PC-3 (cell line): ENCODE results near the gene ALCAM. TPM values are rescaled to one million over a fixed set of nuclear protein-coding genes. Genes with fewer than 3 reads are reported as not detected.

Source experiments
- ATAC-seq: fragments of 200-7000 bp; cut with Tn5 transposase; 2 replicates; pipeline ENCODE4 v1.9.1; 2020; ENCODE audit warnings: mild to moderate bottlenecking, moderate library complexity
- BruUV-seq: library from RNA; stranded (reverse); fragments of 400-500 nt; replicated peaks from 2 replicates; lab custom pipeline; 2021; lab: Mats Ljungman, UMichigan
- CTCF ChIA-PET: fragments of 300-600 bp; sonication (Branson Sonifier 250); formaldehyde crosslinking; loops from one replicate; lab custom pipeline; 2022; ENCODE audit warnings: antibody characterized with exemption; lab: Charles Lee
- POLR2A ChIA-PET: fragments of 300-600 bp; sonication (Branson Sonifier 250); formaldehyde crosslinking; loops from one replicate; lab custom pipeline; 2022; ENCODE audit warnings: antibody characterized with exemption; ENCODE audit not compliant: unreplicated experiment; lab: Charles Lee
- DNase-seq: peaks from one replicate; pipeline ENCODE4 v3.0.0-alpha.2; 2015
- H2AFZ ChIP-seq: fragments of 300-600 bp; sonication (generic); 2 replicates; pipeline ENCODE4 v1.6.0; 2016; ENCODE audit warnings: antibody characterized with exemption, low read length
- H3F3A ChIP-seq: fragments of 300-600 bp; sonication (generic); one replicate; pipeline ENCODE4 v1.6.0; 2017; ENCODE audit warnings: antibody characterized with exemption, low read length, control low read depth, mild to moderate bottlenecking; ENCODE audit not compliant: unreplicated experiment
- H3K27ac ChIP-seq: fragments of 300-600 bp; sonication (generic); 2 replicates; pipeline ENCODE4 v1.5.1; 2016; ENCODE audit warnings: mild to moderate bottlenecking, low read length
- H3K27me3 ChIP-seq: fragments of 300-600 bp; sonication (generic); 2 replicates; pipeline ENCODE4 v1.6.1; 2016; ENCODE audit warnings: low read length, mixed read lengths
- H3K36me3 ChIP-seq: fragments of 300-600 bp; sonication (generic); 2 replicates; pipeline ENCODE4 v1.6.1; 2016; ENCODE audit warnings: low read depth, mixed run types, low read length, mixed read lengths
- H3K4me1 ChIP-seq: fragments of 300-600 bp; sonication (generic); 2 replicates; pipeline ENCODE4 v1.5.1; 2016; ENCODE audit warnings: low read length; ENCODE audit not compliant: insufficient read depth
- H3K4me2 ChIP-seq: fragments of 300-600 bp; sonication (generic); 2 replicates; pipeline ENCODE4 v1.6.0; 2016; ENCODE audit warnings: low read length
- H3K4me3 ChIP-seq: fragments of 300-600 bp; sonication (generic); 2 replicates; pipeline ENCODE4 v1.5.1; 2016; ENCODE audit warnings: mild to moderate bottlenecking, low read length, mixed read lengths
- H3K79me2 ChIP-seq: fragments of 300-600 bp; sonication (generic); 2 replicates; pipeline ENCODE4 v1.6.1; 2017; ENCODE audit warnings: low read length, mixed read lengths
- H3K9ac ChIP-seq: fragments of 300-600 bp; sonication (generic); 2 replicates; pipeline ENCODE4 v1.6.0; 2016; ENCODE audit warnings: mild to moderate bottlenecking, low read length
- H3K9me2 ChIP-seq: fragments of 300-600 bp; sonication (generic); replicated peaks from 2 replicates; pipeline ENCODE4 v1.6.1; 2016; ENCODE audit warnings: mixed run types, low read length, mixed read lengths
- H3K9me3 ChIP-seq: fragments of 300-600 bp; sonication (generic); 2 replicates; pipeline ENCODE4 v1.6.1; 2016; ENCODE audit warnings: low read length, mixed read lengths
- H4K20me1 ChIP-seq: fragments of 300-600 bp; sonication (generic); 2 replicates; pipeline ENCODE4 v1.6.1; 2016; ENCODE audit warnings: low read length, mixed read lengths
- CTCF ChIP-seq: fragments of 300-600 bp; sonication (generic); conservative IDR thresholded peaks from 2 replicates; pipeline ENCODE4 v1.5.1; 2017; ENCODE audit warnings: antibody characterized with exemption, low read depth, mild to moderate bottlenecking, low read length
- EZH2 ChIP-seq: fragments of 300-600 bp; sonication (generic); IDR thresholded peaks from one replicate; pipeline ENCODE4 v1.6.1; 2017; ENCODE audit warnings: antibody characterized with exemption, mild to moderate bottlenecking, low read length; ENCODE audit not compliant: unreplicated experiment
- EZH2phosphoT487 ChIP-seq: fragments of 300-600 bp; sonication (generic); IDR thresholded peaks from 2 replicates; pipeline ENCODE4 v1.6.1; 2018; ENCODE audit warnings: mild to moderate bottlenecking, antibody characterized with exemption, low read length, borderline replicate concordance
- intact Hi-C: fragments of 100-400 bp; cut with micrococcal nuclease; formaldehyde crosslinking; loops from 2 replicates; pipeline ENCODE4 v1.9.0; 2023
- total RNA-seq: library from RNA; depleted of rRNA; stranded (reverse); fragments of >200 nt; gene quantifications from 2 replicates; pipeline ENCODE4 v1.2.3, GENCODE V29; 2014

Gene ALCAM
- total RNA-seq, 1 experiment from 2014 or later: 169 TPM

GRCh38 chr3:105518806-105519418, 152.2 kb downstream of the ALCAM start:
- no peaks in the 10 kb centered on the region for H3K9me2 ChIP-seq
- peaks cover 4% of the 10 kb centered on the region; the same call in 1 of the 2 replicates for H3K36me3 ChIP-seq
- peak; percentile 86 for TF ChIP-seq CTCF
- no peak for TF ChIP-seq EZH2
- no peak for TF ChIP-seq EZH2phosphoT487
- H3K27me3 ChIP-seq: no peaks in the 10 kb centered on the region
- no peak overlapping the region for H2AFZ ChIP-seq
- no TSS peak for BruUV-seq
- H3F3A ChIP-seq: peaks cover 6% of the 10 kb centered on the region
- peaks cover 85% of the 10 kb centered on the region for H3K79me2 ChIP-seq
- no peaks in the 10 kb centered on the region for H3K9me3 ChIP-seq
- H3K4me3 ChIP-seq: no peak overlapping the region
- peaks cover 45% of the 10 kb centered on the region for H3K4me1 ChIP-seq
- no peaks in the 10 kb centered on the region for H4K20me1 ChIP-seq
- POLR2A ChIA-PET: interaction anchor here (1.3 kb wide), 1 partner anchor 150 kb away, joined by 20 read pairs; no protein-coding TSS in a partner anchor
- DNase-seq: peak; percentile 90
- ATAC-seq: peak; percentile 53
- H3K4me2 ChIP-seq: 0 out of 2 replicates have a peak overlapping the region, but pooled peaks have one; percentile 47
- no peak overlapping the region for H3K9ac ChIP-seq
- CTCF ChIA-PET: interaction anchor here (0.6 to 2.4 kb wide), 4 partner anchors 8 to 426 kb away, joined by 3 to 7 read pairs (median 4); no protein-coding TSS in a partner anchor
- intact Hi-C loops: loop anchor here (1.0 to 10.0 kb wide), 3 partner anchors 150 to 1084 kb away; no protein-coding TSS in a partner anchor
- no peak overlapping the region for H3K27ac ChIP-seq

- peaks cover 54% of the 10 kb centered on the region for H3K4me1 ChIP-seq
- peaks cover 80% of the 10 kb centered on the region for H3K79me2 ChIP-seq
Observed at GRCh38 chr3:105521770-105522169, 155.1 kb downstream of the ALCAM start.

More at GRCh38 chr3:105521770-105522169, 155.1 kb downstream of the ALCAM start:
- intact Hi-C loops: loop anchor here (10.0 kb wide), 1 partner anchor 343 kb away; the partner anchor contains the start of gene CBLB
- H2AFZ ChIP-seq: no peak overlapping the region
- ATAC-seq: no peak
- H3K4me3 ChIP-seq: no peak overlapping the region
- BruUV-seq: no TSS peak
- no peak overlapping the region for H3K27ac ChIP-seq
- H3F3A ChIP-seq: peaks cover 6% of the 10 kb centered on the region
- H3K4me2 ChIP-seq: no peak overlapping the region
- no peaks in the 10 kb centered on the region for H3K9me3 ChIP-seq
- no peak for DNase-seq
- no peaks in the 10 kb centered on the region for H3K9me2 ChIP-seq
- H3K27me3 ChIP-seq: no peaks in the 10 kb centered on the region
- CTCF ChIA-PET: no interaction called here
- H3K9ac ChIP-seq: no peak overlapping the region
- TF ChIP-seq EZH2phosphoT487: no peak
- TF ChIP-seq EZH2: no peak
- no peak for TF ChIP-seq CTCF
- POLR2A ChIA-PET: no interaction called here
- H3K36me3 ChIP-seq: peaks cover 21% of the 10 kb centered on the region
- no peaks in the 10 kb centered on the region for H4K20me1 ChIP-seq
